HepG2 (cell line): ENCODE results near the gene KIAA0232. TPM values are rescaled to one million over a fixed set of nuclear protein-coding genes. Genes with fewer than 3 reads are reported as not detected.

ENCODE experiments used
- ATAC-seq: fragments of 200-7000 bp; cut with Tn5 transposase; 3 replicates; pipeline ENCODE4 v1.9.1; 2020; ENCODE audit warnings: mild to moderate bottlenecking, moderate library complexity
- BruUV-seq: library from RNA; stranded (reverse); fragments of 400-500 nt; replicated peaks from 2 replicates; lab custom pipeline; 2021; lab: Mats Ljungman, UMichigan
- CTCF ChIA-PET: fragments of 300-600 bp; formaldehyde crosslinking; extraction: SDS; loops from one replicate; lab custom pipeline; 2021; ENCODE audit warnings: low total read pairs, inconsistent platforms, low intra/inter-chr PET ratio; lab: Yijun Ruan, JAX
- POLR2A ChIA-PET: fragments of 350-600 bp; sonication (Branson Sonifier 250); formaldehyde crosslinking; loops from one replicate; lab custom pipeline; 2020; ENCODE audit warnings: antibody characterized with exemption, inconsistent platforms; lab: Yijun Ruan, JAX
- DNase-seq: peaks from one replicate; pipeline ENCODE4 v3.0.0-alpha.2; 2015; ENCODE audit warnings: low spot score
- FAIRE-seq: peaks from 3 replicates; lab custom pipeline; 2011; peaks lifted over from hg19 to GRCh38; lab: Jason Lieb, UNC
- H2AFZ ChIP-seq: one replicate; pipeline ENCODE4 v1.6.1; 2011; ENCODE audit warnings: low read length, inconsistent platforms
- H3K27ac ChIP-seq: fragments of 300-600 bp; 3 replicates; pipeline ENCODE4 v1.8.0; 2011; ENCODE audit warnings: mixed run types, mild to moderate bottlenecking, mixed read lengths, low read length, inconsistent platforms; ENCODE audit not compliant: insufficient read depth; ENCODE audit errors: extremely low read length
- H3K27me3 ChIP-seq, 2 experiments: fragments of 200-600 bp in 1 of 2; 2 replicates in 1 of 2; 3 replicates in 1 of 2; pipeline versions ENCODE4 v1.6.0 to v1.8.0; 2011; ENCODE audit warnings: low read length in 2 of 2, mild to moderate bottlenecking in 2 of 2, moderate library complexity in 2 of 2, inconsistent platforms in 1 of 2; ENCODE audit not compliant: insufficient read depth in 2 of 2, control insufficient read depth in 1 of 2
- H3K36me3 ChIP-seq, 2 experiments: fragments of 200-600 bp in 1 of 2; replicated peaks in 1 of 2; 2 replicates in 1 of 2; 3 replicates in 1 of 2; pipeline versions ENCODE4 v1.5.1 to v1.8.0; 2011; ENCODE audit warnings: low read length in 2 of 2, inconsistent platforms in 1 of 2; ENCODE audit not compliant: insufficient read depth in 2 of 2, control insufficient read depth in 1 of 2
- H3K4me1 ChIP-seq: 2 replicates; pipeline ENCODE4 v1.5.1; 2012; ENCODE audit warnings: low read length, inconsistent platforms; ENCODE audit not compliant: insufficient read depth
- H3K4me2 ChIP-seq: 2 replicates; pipeline ENCODE4 v1.6.0; 2011; ENCODE audit warnings: low read depth, low read length, inconsistent platforms
- H3K4me3 ChIP-seq, 3 experiments: fragments of 200-600 bp in 1 of 3; sonication (generic), shearing (Covaris generic) in 1 of 3; replicated peaks in 1 of 3; 2 replicates each; pipeline ENCODE4 v1.5.1; 2011 to 2016; ENCODE audit warnings: low read length in 3 of 3, inconsistent platforms in 2 of 3, low read depth in 2 of 3, mild to moderate bottlenecking in 2 of 3, control low read depth in 1 of 3, mixed read lengths in 1 of 3; ENCODE audit not compliant: insufficient read depth in 1 of 3
- H3K79me2 ChIP-seq: one replicate; pipeline ENCODE4 v1.6.1; 2011; ENCODE audit warnings: low read length, inconsistent platforms; ENCODE audit not compliant: insufficient read depth
- H3K9ac ChIP-seq: 2 replicates; pipeline ENCODE4 v1.6.0; 2011; ENCODE audit warnings: mild to moderate bottlenecking, low read depth, low read length, inconsistent platforms; ENCODE audit not compliant: insufficient read depth
- H3K9me3 ChIP-seq: 2 replicates; pipeline ENCODE4 v1.5.1; 2012; ENCODE audit warnings: mild to moderate bottlenecking, low read length
- H4K20me1 ChIP-seq: 2 replicates; pipeline ENCODE4 v1.6.0; 2011; ENCODE audit warnings: inconsistent platforms, mild to moderate bottlenecking, low read length, moderate library complexity; ENCODE audit not compliant: insufficient read depth
- GABPA ChIP-seq, 2 experiments: IDR thresholded peaks; 2 replicates each; pipeline ENCODE4 v1.6.1; 2011 to 2016; ENCODE audit warnings: low read depth in 2 of 2, low read length in 1 of 2, missing biosample characterization in 1 of 2, missing genetic modification characterization in 1 of 2
- JUN ChIP-seq: sonication (generic); formaldehyde crosslinking; IDR thresholded peaks from 2 replicates; pipeline ENCODE4 v1.4.0; 2020; ENCODE audit warnings: mild to moderate bottlenecking, missing genetic modification reagents
- MXD4 ChIP-seq: IDR thresholded peaks from 2 replicates; pipeline ENCODE4 v1.6.1; 2016; ENCODE audit warnings: mild to moderate bottlenecking, missing biosample characterization, missing genetic modification reagents
- POGK ChIP-seq: sonication (generic); formaldehyde crosslinking; conservative IDR thresholded peaks from 2 replicates; pipeline ENCODE4 v1.8.0; 2022; ENCODE audit warnings: mild to moderate bottlenecking, moderate library complexity, missing genetic modification reagents
- SRSF1 ChIP-seq: fragments of 200-400 bp; formaldehyde crosslinking; optimal IDR thresholded peaks from 2 replicates; pipeline ENCODE3; 2017; ENCODE audit warnings: mild to moderate bottlenecking, low read depth, low read length, moderate library complexity
- XBP1 ChIP-seq: sonication (generic); formaldehyde crosslinking; IDR thresholded peaks from 2 replicates; pipeline ENCODE4 v1.5.0; 2020; ENCODE audit warnings: missing genetic modification reagents
- ZMYM4 ChIP-seq: sonication (generic); formaldehyde crosslinking; IDR thresholded peaks from 2 replicates; pipeline ENCODE4 v1.8.1; 2023; ENCODE audit warnings: mild to moderate bottlenecking, missing genetic modification reagents
- ZNF33A ChIP-seq: sonication (generic); formaldehyde crosslinking; IDR thresholded peaks from 2 replicates; pipeline ENCODE4 v1.5.1; 2020; ENCODE audit warnings: missing genetic modification reagents, mild to moderate bottlenecking, moderate library complexity, borderline replicate concordance
- ZNF552 ChIP-seq: sonication (generic); formaldehyde crosslinking; IDR thresholded peaks from 2 replicates; pipeline ENCODE4 v1.9.0; 2022; ENCODE audit warnings: missing genetic modification reagents, mild to moderate bottlenecking, borderline replicate concordance
- ZNF687 ChIP-seq: sonication (generic); formaldehyde crosslinking; IDR thresholded peaks from 2 replicates; pipeline ENCODE4 v1.5.1; 2020; ENCODE audit warnings: mild to moderate bottlenecking, missing genetic modification reagents, moderate library complexity
- WGBS: methylation state at CpG from one replicate; pipeline ENCODE4 v1.1.6; 2017; ENCODE audit warnings: low lambda C conversion rate; 5-methylcytosine and 5-hydroxymethylcytosine counted together
- in situ Hi-C: cut with HindIII; loops from 2 replicates; pipeline ENCODE4 v1.10.0; 2017; ENCODE audit warnings: low pct_unique_long_range_greater_than_20kb; ENCODE audit not compliant: extremely low pct_ligation_motif_present
- intact Hi-C: fragments of 100-400 bp; cut with micrococcal nuclease; formaldehyde crosslinking; loops from one replicate; pipeline ENCODE4 v1.10.0; 2022; ENCODE audit not compliant: unreplicated experiment
- polyA plus RNA-seq, 8 experiments: library from polyadenylated mRNA; depleted of rRNA in 3 of 8; stranded (reverse) in 7 of 8; unstranded in 1 of 8; fragments of >200 nt; fragmentation: Illumina TruSeq in 4 of 8; extraction: Trizol in 4 of 8; gene quantifications; 2 replicates each; pipeline versions ENCODE4 v1.2.1 to v1.2.3, GENCODE V29; 2011 to 2016; ENCODE audit warnings: low read depth in 4 of 8, missing spikeins in 1 of 8, mixed read lengths in 1 of 8; ENCODE audit not compliant: insufficient read depth in 1 of 8
- total RNA-seq, 5 experiments: library from RNA; depleted of rRNA; stranded (reverse); fragments of >200 nt; fragmentation: Illumina TruSeq; extraction: Trizol; gene quantifications; 2 replicates each; pipeline ENCODE4 v1.2.3, GENCODE V29; 2016; ENCODE audit warnings: low read depth in 1 of 5
- TF ChIP-seq, protein P1 (sequence below): sonication (generic); formaldehyde crosslinking; IDR thresholded peaks from 2 replicates; pipeline ENCODE4 v1.9.0; 2021; ENCODE audit warnings: missing genetic modification reagents, borderline replicate concordance
- TF ChIP-seq, protein P2 (sequence below): sonication (generic); formaldehyde crosslinking; IDR thresholded peaks from 2 replicates; pipeline ENCODE4 v1.4.0; 2020; ENCODE audit warnings: mild to moderate bottlenecking, missing genetic modification reagents, borderline replicate concordance

The KIAA0232 gene
- total and polyA plus RNA-seq, 2 of the 13 experiments (the other 11 are each of a cell fraction or from before 2014, with no cell fraction given), result 7.8 to 17.1 TPM

GRCh38 chr4:6932475-6932874 lies 149.9 kb downstream of the KIAA0232 start:
- CTCF ChIA-PET, result no interaction called here
- 88% methylated on average over 1 of the region's 3 CpGs for WGBS
- TF ChIP-seq POGK (no peak), GABPA (IDR thresholded peaks at IDR 0.05; ENCODE audit: low read depth, low read length) (no peak), GABPA (CRISPR knock-in tag; IDR thresholded peaks at IDR 0.05; ENCODE audit: low read depth) (no peak), MXD4 (CRISPR knock-in tag) (no peak), ZMYM4 (CRISPR knock-in tag) (0 out of 2 replicates have a peak, but pooled peaks have one; percentile 23), JUN (no peak), ZNF33A (no peak), XBP1 (CRISPR knock-in tag) (no peak), SRSF1 (no peak), ZNF687 (CRISPR knock-in tag) (peak; percentile 24; the same call in 1 of the 2 replicates), ZNF552 (CRISPR knock-in tag) (no peak)
- TF ChIP-seq, protein P1, sequence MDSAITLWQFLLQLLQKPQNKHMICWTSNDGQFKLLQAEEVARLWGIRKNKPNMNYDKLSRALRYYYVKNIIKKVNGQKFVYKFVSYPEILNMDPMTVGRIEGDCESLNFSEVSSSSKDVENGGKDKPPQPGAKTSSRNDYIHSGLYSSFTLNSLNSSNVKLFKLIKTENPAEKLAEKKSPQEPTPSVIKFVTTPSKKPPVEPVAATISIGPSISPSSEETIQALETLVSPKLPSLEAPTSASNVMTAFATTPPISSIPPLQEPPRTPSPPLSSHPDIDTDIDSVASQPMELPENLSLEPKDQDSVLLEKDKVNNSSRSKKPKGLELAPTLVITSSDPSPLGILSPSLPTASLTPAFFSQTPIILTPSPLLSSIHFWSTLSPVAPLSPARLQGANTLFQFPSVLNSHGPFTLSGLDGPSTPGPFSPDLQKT (CRISPR knock-in tag), result no peak
- TF ChIP-seq, protein P2, sequence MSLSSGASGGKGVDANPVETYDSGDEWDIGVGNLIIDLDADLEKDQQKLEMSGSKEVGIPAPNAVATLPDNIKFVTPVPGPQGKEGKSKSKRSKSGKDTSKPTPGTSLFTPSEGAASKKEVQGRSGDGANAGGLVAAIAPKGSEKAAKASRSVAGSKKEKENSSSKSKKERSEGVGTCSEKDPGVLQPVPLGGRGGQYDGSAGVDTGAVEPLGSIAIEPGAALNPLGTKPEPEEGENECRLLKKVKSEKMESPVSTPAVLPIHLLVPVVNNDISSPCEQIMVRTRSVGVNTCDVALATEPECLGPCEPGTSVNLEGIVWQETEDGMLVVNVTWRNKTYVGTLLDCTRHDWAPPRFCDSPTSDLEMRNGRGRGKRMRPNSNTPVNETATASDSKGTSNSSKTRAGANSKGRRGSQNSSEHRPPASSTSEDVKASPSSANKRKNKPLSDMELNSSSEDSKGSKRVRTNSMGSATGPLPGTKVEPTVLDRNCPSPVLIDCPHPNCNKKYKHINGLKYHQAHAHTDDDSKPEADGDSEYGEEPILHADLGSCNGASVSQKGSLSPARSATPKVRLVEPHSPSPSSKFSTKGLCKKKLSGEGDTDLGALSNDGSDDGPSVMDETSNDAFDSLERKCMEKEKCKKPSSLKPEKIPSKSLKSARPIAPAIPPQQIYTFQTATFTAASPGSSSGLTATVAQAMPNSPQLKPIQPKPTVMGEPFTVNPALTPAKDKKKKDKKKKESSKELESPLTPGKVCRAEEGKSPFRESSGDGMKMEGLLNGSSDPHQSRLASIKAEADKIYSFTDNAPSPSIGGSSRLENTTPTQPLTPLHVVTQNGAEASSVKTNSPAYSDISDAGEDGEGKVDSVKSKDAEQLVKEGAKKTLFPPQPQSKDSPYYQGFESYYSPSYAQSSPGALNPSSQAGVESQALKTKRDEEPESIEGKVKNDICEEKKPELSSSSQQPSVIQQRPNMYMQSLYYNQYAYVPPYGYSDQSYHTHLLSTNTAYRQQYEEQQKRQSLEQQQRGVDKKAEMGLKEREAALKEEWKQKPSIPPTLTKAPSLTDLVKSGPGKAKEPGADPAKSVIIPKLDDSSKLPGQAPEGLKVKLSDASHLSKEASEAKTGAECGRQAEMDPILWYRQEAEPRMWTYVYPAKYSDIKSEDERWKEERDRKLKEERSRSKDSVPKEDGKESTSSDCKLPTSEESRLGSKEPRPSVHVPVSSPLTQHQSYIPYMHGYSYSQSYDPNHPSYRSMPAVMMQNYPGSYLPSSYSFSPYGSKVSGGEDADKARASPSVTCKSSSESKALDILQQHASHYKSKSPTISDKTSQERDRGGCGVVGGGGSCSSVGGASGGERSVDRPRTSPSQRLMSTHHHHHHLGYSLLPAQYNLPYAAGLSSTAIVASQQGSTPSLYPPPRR (CRISPR knock-in tag), result no peak

More at GRCh38 chr4:6932475-6932874, 149.9 kb downstream of the KIAA0232 start:
- H3K4me2 ChIP-seq, result no peak overlapping the region
- H3K79me2 ChIP-seq, result peaks cover 94% of the 10 kb centered on the region
- peaks cover 28% of the 10 kb centered on the region for H4K20me1 ChIP-seq
- H3K9ac ChIP-seq, result no peak overlapping the region
- H3K4me1 ChIP-seq, result peaks cover 90% of the 10 kb centered on the region
- FAIRE-seq (no peak), ATAC-seq (no peak), DNase-seq (no peak)
- H3K9me3 ChIP-seq, result no peaks in the 10 kb centered on the region
- H3K27ac ChIP-seq, result peak overlapping the region; percentile 41
- peaks cover 5 to 28% of the 10 kb centered on the region in 2 experiments; a peak in 4 of 5 replicates for H3K36me3 ChIP-seq
- POLR2A ChIA-PET, result no interaction called here
- no peak overlapping the region for H3K4me3 ChIP-seq
- no peak overlapping the region for H2AFZ ChIP-seq
- intact Hi-C loops, result no loop called here
- no TSS peak for BruUV-seq
- H3K27me3 ChIP-seq, result no peaks in the 10 kb centered on the region
- in situ Hi-C loops, result no loop called here
